ENCODE data around the gene C17orf78.
"Not testable (repeated sequence)": the region's sequence is repeated elsewhere in the genome, so short reads cannot be mapped to it uniquely, and the experiment has no call there.

Gene C17orf78

DNA sequence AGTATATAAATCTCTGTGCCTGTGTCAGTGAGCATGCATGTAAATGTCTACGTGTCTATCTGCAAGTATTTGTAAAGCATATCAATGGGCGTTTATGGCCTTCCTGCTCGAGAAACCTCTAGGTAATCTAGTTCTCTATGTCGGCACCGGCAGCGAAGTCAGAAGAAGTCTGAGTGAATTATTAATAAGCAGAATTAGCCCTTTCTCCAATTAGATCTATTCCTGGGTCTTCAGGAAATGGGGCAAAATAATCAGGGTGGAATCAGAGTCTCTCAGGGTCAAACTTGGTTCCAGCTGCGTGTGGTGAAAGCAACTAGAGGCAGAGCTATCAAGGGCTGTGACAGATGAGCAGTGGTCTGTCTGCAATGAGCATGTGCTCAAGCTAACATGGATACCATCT lies at the start of gene C17orf78:
Gene C17orf78 (plus strand): TSS at position 280 of the 400 bp plus-strand sequence. CDS start 108 bp downstream, at position 388.
- no peak for DNase-seq

GRCh38 chr17:37327341-37328090 lies 48.3 kb upstream of the C17orf78 start:
- no peak for DNase-seq

- DNase-seq: no peak
These were observed 36.9 kb upstream of the C17orf78 start for GRCh38 chr17:37338847-37339246.

DNA sequence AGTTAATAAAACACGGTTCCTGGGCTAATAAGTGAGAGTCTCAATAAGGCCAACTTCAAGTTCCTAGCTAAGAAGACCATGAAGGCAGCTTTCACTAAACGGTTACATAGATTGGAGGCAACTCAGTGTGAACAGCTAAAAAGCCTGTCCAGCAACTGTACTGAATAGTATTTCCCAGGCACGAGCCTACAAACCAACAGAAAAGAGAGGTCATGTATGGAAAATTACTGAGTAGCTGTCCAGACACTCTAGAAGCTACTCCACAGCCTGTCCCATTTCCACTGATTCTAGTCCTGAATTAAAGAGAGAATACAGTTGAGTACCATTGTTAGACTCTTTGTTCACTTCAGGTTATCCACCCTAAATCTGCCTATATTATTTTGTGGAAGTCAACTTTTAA lies 36.5 kb upstream of the C17orf78 start:
- DNase-seq: no peak

DNA sequence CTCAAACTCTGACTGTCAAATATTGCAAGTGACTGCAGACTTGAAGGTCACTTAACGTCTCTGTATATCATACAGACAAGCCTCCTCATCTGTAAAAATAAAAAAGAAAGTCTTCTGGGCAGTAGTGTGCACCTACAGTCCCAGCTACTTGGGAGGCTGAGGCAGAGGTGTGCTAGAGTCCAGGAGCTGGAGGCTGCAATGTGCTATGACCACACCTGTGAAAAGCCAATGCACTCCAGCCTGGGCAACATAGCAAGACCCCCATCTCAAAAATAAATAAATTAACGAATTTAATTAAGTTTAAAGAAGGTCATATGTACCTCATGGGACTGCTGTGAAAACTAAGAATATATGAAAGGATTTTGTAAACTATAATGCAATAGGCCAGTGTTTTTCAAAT lies 35.0 kb upstream of the C17orf78 start:
- no peak for DNase-seq

GRCh38 chr17:37342589-37342988 lies 33.2 kb upstream of the C17orf78 start:
- DNase-seq: no peak

DNA sequence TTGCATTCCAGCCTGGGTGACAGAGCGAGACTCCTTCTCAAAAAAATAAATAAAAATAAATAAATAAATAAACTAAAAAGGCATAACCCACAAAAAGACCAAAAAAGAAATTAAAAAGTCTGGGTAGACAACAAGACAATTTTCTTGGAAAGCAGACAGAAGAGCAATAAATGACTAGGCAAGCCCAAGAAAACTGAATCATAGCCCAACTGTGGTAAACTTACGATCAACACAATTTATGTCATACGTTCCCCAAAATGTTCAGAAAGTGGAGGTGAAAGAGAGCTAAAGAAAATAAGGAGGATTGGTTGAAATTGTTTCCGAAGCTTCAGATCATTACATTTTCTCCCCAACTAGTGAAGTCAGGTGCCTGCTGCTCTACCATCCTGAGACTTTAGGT lies 31.3 kb upstream of the C17orf78 start:
- DNase-seq: no peak

GRCh38 chr17:37346863-37347402 lies 28.9 kb upstream of the C17orf78 start:
- not testable (repeated sequence) for DNase-seq

DNA sequence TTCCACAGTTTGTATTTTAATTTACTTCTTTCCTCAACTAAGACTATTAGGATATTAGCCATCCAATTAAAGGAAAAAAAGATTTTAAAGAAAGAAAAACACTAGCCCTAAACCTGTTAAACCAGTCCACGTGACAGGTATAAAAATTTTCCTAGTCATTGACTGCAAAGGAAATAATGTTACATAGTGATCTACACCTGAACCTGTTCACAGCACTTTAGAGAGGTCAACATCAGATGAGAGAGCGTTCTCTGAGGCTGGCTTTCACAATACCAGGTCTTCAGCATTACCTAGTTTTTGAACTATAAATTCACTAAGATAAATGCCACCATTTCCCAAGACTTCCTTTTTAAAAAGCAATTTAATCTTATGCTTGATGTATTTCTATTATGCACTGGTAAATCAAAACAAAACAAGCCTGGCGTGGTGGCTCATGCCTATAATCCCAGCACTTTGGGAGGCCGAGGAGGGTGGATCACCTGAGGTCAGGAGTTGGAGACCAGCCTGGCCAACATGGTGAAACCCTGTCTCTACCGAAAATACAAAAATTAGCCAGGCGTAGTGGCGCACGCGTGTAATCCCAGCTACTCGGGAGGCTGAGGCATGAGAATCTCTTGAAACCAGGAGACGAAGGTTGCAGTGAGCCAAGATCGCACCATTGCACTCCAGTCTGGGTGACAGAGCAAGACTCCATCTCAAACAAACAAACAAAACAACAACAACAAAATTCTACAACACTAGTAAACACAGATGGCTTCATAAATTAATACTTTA lies 18.8 kb upstream of the C17orf78 start:
- DNase-seq: not testable (repeated sequence)

DNA sequence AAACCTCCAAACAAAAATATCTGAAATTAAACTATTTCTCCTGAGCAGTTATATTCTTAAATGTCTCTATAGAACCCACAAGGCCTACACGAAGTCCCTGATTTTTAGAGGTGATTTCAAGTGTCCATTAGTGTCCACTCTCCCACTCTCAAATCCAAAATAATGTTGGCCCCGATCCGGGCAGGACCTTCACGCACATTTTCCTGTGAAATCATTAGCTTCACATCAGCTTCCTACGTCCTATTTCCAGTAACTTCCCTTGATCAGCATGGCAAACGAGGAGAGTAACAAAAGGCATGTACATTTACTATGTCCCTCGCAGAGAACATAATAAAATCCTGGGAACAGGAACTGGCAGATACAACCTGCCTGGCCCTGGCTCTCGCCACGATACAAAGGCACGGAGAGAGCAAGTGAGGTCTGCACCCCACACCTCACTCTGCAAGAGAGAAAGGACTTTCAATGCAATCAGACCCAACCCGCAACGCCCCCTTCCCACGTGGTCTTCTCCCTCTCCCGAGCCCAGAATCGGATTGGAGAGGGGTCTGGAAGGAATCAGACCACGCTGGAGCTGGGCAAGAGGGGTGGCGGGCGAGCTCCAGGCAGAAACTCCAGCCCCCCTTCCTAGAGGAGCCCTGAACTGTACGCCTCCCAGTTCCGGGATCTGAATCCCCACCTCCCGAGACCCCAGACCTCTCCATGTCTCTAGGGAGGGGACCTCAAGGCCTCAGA lies 17.5 kb upstream of the C17orf78 start:
- DNase-seq: peak in 52 of 56 donors; percentile 11 to 74 (median 52)

- peak; percentile 44 to 96 (median 88) for DNase-seq
These were observed 16.7 kb upstream of the C17orf78 start for GRCh38 chr17:37358830-37359681.

DNA sequence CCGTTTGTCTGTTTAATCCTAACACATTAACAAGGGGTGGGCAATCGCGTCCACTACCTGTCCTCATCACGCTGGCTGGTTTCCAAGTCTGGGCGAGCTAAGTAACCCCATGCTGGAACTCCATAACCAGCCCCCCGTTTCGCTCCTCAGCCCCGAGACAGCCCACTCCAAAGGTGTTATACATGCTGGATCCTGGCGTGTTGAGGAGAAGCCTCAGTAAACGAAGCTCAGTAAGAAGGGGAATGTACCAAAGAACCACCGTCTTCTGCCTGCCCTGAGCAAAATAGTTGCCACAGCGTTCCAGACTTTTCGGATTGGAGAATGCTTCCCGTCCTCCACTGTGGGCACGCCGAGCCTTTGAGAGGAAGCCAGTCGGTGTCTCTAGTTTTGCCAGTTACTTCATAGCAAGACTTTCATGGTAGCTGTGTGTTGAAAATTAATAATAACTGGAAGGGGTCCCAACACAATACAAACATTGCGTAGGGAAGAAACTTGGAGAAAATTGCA lies 16.1 kb upstream of the C17orf78 start:
- peak in 10 of 56 donors; percentile 20 to 72 (median 46) for DNase-seq

DNA sequence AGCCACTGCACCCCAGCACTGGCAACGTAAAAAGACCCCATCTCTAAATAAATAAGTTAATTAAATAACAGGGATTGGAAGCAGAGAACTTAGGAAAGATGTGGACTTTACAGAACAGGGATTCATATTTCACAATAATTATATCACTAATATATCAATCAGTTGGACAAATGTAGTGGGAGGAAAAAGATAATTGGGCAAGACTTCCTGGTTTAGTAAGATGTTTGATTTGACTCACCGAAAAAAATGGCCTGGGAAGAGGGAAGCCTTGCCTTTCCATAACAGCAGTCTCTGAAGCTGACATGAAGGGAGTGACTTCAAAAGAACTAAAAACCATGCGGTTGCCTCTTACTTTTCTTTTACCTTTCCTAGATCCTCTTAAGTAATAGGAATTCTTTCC lies 15.2 kb upstream of the C17orf78 start:
- DNase-seq: no peak

DNA sequence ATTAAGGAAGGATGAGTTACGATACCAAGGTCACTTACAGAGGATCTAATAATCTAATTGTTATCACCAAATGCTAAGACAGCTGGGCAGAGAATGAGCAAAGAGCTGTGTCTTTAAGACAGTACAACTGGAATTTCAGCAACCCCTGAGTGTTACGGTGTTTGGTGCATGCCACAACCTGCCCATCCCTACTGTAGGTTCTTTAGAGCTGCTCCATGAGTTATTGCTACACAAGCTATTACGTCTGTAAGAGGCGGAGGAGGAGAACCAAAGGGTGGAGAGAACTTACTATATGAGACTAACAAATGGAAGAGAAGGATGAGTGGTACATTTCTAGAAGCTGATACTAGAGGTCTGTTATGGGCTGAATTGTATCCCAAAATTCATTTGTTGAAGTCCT lies 14.2 kb upstream of the C17orf78 start:
- DNase-seq: no peak

GRCh38 chr17:37365589-37365988 lies 10.2 kb upstream of the C17orf78 start:
- no peak for DNase-seq

- DNase-seq: no peak
These were observed 7.2 kb upstream of the C17orf78 start for GRCh38 chr17:37368577-37368976.

DNA sequence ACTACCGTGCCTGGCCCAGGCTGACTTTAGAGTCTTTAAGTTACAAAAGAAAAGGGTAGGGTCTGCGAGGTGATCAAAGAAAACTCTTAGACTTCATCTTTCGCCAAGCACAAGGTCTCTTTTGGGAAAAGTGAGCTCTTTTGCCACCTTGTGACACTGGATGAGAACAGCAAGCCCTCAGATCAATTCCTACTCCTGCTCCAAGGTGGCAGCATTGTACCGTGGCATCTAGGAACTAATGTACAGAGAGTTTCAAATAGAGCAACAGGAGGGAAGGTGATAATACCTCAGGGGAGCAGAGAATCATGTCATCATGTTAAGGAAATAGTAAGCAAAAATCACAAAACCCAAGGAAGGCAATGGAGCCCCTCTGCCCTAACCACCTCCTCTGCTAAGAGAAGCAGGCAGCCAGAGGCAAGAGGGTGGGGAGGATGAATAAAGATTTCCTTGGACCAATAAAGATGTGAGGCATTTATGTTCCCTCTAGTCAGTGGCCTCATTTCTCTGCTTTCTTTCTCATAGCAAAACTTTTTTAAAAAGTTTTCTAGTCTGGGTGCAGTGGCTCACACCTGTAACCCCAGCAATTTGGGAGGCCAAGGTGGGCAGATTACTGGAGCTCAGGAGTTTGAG lies 2.1 kb upstream of the C17orf78 start:
- peak in 48 of 56 donors; percentile 0 to 83 (median 32) for DNase-seq

DNA sequence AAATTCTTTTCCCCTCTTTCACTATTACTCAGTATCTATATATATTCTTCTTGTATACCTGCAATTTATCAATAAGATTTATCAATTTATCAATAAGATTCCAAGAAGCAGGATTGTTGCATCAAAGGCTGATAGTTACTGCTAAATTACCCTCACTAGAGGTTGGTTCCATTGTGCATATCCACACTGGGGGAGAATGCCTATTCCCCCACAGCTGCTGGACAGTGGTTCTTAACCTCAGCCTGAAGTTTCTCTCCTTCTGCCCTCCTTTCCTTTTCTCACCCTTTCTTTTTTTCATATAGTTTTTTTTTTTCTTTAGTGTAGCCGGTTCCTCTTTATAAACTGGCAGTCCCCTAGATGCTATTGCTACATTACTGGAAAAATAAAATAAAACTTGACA lies 6.3 kb downstream of the C17orf78 start:
- no peak for DNase-seq

GRCh38 chr17:37384560-37385149 lies 8.9 kb downstream of the C17orf78 start:
- no peak for DNase-seq
